GM18907 (cell line): ENCODE results near the gene FZD8.

Experiments
- ATAC-seq: cut with Tn5 transposase; IDR thresholded peaks from one replicate; pipeline ENCODE4 v1.9.1; 2021; ENCODE audit warnings: mild to moderate bottlenecking, moderate library complexity; ENCODE audit not compliant: unreplicated experiment

The FZD8 gene

GRCh38 chr10:35641676-35642034 is 441 bp downstream of the FZD8 start:
- ATAC-seq: peak; percentile 27

- ATAC-seq: peak; percentile 36
Observed at GRCh38 chr10:35640951-35641675, 983 bp downstream of the FZD8 start.

- ATAC-seq: peak; percentile 37
Observed at GRCh38 chr10:35640474-35640873, 1.6 kb downstream of the FZD8 start.

DNA sequence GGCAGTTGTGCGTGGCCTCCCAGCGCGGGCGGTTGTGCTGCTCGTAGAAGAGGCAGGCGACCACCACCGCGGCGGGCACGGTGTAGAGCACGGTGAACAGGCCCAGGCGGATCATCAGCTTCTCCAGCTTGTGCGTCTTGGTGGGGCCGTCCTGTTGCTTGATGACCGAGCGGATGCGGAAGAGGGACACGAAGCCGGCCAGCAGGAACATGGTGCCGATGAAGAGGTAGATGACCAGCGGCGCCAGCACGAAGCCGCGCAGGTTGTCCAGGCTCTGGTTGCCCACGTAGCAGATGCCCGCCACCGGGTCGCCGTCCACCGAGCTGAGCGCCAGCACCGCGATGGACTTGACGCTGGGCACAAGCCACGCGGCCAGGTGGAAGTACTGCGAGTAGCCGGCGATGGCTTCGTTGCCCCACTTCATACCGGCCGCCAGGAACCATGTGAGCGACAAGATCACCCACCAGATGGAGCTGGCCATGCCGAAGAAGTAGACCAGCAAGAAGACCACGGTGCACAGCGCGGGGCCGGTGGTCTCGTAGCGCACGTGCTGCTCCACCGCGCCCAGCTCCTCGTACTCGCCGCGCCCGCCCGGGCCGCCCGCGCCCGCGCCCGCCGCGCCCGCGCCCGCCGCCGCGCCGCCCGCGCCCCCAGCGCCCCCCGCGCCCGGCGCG is 2.2 kb downstream of the FZD8 start:
- ATAC-seq: no peak

- ATAC-seq: no peak
Observed at GRCh38 chr10:35639021-35639727, 2.9 kb downstream of the FZD8 start.

- ATAC-seq: no peak
Observed at GRCh38 chr10:35638101-35638500, 4.0 kb downstream of the FZD8 start.

GRCh38 chr10:35637462-35637861 is 4.6 kb downstream of the FZD8 start:
- no peak for ATAC-seq

- ATAC-seq: no peak
Observed at GRCh38 chr10:35636956-35637355, 5.1 kb downstream of the FZD8 start.

- peak; percentile 76 for ATAC-seq
Observed at GRCh38 chr10:35635576-35635975, 6.5 kb downstream of the FZD8 start.

GRCh38 chr10:35633006-35633980 is 8.8 kb downstream of the FZD8 start:
- no peak for ATAC-seq

DNA sequence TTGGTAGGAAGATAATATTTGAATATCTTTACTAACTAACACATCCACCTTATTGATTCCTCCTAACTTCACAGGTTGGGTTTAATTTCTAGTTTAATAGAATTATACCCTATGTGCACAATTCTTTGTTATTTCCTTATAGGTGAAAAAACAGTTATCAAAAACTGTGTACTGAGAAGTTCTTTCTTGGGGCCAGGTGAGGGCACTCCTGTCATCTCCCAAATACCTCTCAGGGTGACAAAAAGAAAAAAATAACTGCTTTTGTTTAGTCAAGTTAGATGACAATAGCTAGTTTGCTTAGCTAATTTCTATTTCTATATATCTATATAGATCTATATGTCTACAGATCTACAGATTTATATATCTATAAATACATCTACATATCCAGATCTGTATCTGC is 10.1 kb downstream of the FZD8 start:
- no peak for ATAC-seq

GRCh38 chr10:35631404-35631803 is 10.7 kb downstream of the FZD8 start:
- no peak for ATAC-seq

- ATAC-seq: no peak
Observed at GRCh38 chr10:35626971-35627507, 15.1 kb downstream of the FZD8 start.

GRCh38 chr10:35614312-35614711 is 27.8 kb downstream of the FZD8 start:
- no peak for ATAC-seq

GRCh38 chr10:35613597-35614226 is 28.4 kb downstream of the FZD8 start:
- no peak for ATAC-seq

DNA sequence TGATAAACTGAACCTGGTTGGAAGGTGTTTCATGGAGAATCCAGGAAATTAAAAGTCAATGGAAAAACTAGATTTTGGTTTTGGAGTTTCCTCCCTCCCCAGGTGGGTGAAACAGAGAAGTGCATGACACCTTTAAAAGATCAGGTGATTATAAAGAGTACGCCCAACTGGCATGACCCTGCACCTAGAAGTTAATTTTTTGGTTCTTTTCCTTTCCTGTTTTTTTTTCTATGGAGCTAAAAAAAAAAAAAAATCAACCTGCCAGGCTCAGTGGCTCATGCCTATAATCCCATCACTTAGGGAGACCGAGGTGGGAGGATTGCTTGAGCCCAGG is 29.0 kb downstream of the FZD8 start:
- no peak for ATAC-seq

- ATAC-seq: no peak
Observed at GRCh38 chr10:35612385-35613106, 29.6 kb downstream of the FZD8 start.

DNA sequence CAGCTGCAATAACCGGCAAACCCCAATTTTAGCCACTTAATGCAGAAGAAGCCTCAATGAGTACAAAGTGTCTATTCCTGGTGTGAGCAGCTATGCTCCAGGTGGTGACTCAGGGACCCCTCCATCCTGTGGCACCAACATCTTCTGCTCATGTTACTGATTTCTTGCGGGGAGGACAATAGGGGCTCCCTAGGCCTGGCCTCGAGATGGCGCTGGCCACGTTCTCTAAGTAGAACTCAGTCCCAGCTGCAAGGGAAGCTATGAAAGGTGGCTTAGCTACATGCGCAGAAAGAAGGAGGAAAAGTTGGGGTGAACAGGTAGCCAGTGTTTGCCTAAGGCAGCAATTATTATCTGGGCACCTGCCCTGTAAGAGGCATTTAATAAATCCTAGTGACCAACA is 30.3 kb downstream of the FZD8 start:
- ATAC-seq: no peak

DNA sequence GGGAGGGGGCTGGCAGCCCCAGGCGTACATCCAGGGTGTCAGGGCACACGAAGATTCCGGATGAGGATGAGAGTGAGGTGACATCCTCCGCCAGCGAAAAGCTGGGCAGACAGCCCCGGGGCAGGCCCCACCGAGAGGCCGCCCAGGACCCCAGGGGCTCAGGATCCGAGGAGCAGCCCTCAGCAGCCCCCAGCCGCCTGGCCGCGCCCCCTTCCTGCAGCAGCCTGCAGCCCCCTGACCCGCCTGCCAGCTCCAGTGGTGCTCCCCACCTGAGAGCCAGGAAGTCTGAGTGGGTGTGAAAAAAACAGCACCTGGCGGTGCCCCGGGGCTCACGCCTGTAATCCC is 33.8 kb downstream of the FZD8 start:
- ATAC-seq: no peak
